Measurements from ENCODE around the gene CBLN3. TPM values are rescaled to one million over a fixed set of nuclear protein-coding genes. Genes with fewer than 3 reads are reported as not detected.
"Not testable (repeated sequence)": the region's sequence is repeated elsewhere in the genome, so short reads cannot be mapped to it uniquely, and the experiment has no call there.

CBLN3 gene
- total RNA-seq, 4 donors from 2014 or later, result 2.1 to 6.9 (median 5.1) TPM

GRCh38 chr14:24390701-24391468, 38.6 kb downstream of the CBLN3 start:
- peaks cover 0 to 11% (median 0%) of the 10 kb centered on the region in 4 donors for H3K4me1 ChIP-seq
- no peak overlapping the region for H3K27ac ChIP-seq
- no peak for DNase-seq (ENCODE audit: low spot score in 2 of 2)
- H3K9me3 ChIP-seq, result no peaks in the 10 kb centered on the region
- WGBS, 2 donors, result 73 to 75% methylated on average over 6 of the region's 6 CpGs
- H3K36me3 ChIP-seq, result no peaks in the 10 kb centered on the region
- H3K4me3 ChIP-seq, result no peak overlapping the region
- TF ChIP-seq POLR2A (IDR thresholded peaks at IDR 0.05) (no peak), EP300 (IDR thresholded peaks at IDR 0.05) (no peak)
- TF ChIP-seq, protein P1, sequence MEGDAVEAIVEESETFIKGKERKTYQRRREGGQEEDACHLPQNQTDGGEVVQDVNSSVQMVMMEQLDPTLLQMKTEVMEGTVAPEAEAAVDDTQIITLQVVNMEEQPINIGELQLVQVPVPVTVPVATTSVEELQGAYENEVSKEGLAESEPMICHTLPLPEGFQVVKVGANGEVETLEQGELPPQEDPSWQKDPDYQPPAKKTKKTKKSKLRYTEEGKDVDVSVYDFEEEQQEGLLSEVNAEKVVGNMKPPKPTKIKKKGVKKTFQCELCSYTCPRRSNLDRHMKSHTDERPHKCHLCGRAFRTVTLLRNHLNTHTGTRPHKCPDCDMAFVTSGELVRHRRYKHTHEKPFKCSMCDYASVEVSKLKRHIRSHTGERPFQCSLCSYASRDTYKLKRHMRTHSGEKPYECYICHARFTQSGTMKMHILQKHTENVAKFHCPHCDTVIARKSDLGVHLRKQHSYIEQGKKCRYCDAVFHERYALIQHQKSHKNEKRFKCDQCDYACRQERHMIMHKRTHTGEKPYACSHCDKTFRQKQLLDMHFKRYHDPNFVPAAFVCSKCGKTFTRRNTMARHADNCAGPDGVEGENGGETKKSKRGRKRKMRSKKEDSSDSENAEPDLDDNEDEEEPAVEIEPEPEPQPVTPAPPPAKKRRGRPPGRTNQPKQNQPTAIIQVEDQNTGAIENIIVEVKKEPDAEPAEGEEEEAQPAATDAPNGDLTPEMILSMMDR (IDR thresholded peaks at IDR 0.05), result no peak
- no peaks in the 10 kb centered on the region for H3K27me3 ChIP-seq

GRCh38 chr14:24389226-24389848, 40.1 kb downstream of the CBLN3 start:
- H3K27ac ChIP-seq, result no peak overlapping the region
- H3K27me3 ChIP-seq, result no peaks in the 10 kb centered on the region
- H3K36me3 ChIP-seq, result no peaks in the 10 kb centered on the region
- H3K9me3 ChIP-seq, result no peaks in the 10 kb centered on the region
- whole genome bisulfite sequencing, 2 donors, result 45 to 46% methylated on average over 11 of the region's 11 CpGs
- no peak for DNase-seq (ENCODE audit: low spot score in 2 of 2)
- TF ChIP-seq, protein P1 (IDR thresholded peaks at IDR 0.05), result no peak
- TF ChIP-seq POLR2A (IDR thresholded peaks at IDR 0.05) (no peak), EP300 (IDR thresholded peaks at IDR 0.05) (no peak)
- H3K4me3 ChIP-seq, result no peak overlapping the region
- peaks cover 0 to 11% (median 0%) of the 10 kb centered on the region in 4 donors for H3K4me1 ChIP-seq

DNA sequence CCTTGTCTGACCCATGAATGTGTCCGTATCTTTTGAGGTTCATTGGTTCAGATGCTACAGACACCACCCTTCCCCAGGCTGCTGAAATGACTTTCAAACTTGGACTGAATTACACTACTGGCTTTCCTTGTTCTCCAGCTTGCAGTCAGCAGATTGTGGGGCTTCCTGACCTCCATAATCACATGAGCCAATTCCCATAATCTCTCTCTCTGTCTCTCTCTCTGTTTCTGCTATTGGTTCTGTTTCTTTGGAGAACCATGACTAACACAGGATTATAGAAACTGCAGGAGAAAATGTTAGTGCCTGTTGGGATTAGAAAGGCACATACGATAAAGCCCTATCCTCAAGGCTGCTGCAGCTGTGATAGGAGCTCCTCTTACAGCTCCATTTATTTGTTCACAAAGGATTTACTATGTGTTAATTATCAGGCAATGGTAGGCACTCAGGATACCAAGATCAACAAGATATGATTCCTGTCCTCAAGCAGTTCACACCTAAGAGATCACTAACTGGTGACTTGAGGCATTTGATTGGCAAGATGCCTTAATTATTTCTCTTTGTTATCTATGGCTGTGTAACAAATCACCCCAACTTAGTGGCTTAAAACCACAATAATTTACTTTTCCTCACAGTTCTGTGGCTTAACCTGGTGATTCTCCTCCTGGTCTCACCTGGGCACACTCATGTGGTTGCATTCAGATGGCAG, 40.8 kb downstream of the CBLN3 start:
- H3K27ac ChIP-seq, result no peak overlapping the region
- H3K4me1 ChIP-seq, result peaks cover 0 to 11% (median 0%) of the 10 kb centered on the region in 4 donors
- H3K36me3 ChIP-seq, result no peaks in the 10 kb centered on the region
- WGBS, 2 donors, result 50 to 62% methylated on average over 2 of the region's 2 CpGs
- H3K4me3 ChIP-seq, result no peak overlapping the region
- no peak for DNase-seq (ENCODE audit: low spot score in 2 of 2)
- no peaks in the 10 kb centered on the region for H3K27me3 ChIP-seq
- no peaks in the 10 kb centered on the region for H3K9me3 ChIP-seq
- no peak for TF ChIP-seq POLR2A (IDR thresholded peaks at IDR 0.05)
- TF ChIP-seq, protein P1 (IDR thresholded peaks at IDR 0.05), result no peak
- TF ChIP-seq EP300 (IDR thresholded peaks at IDR 0.05), result no peak

- DNase-seq (ENCODE audit: low spot score in 2 of 2); H3K4me3 ChIP-seq; H3K27ac ChIP-seq; H3K36me3 ChIP-seq; H3K27me3 ChIP-seq; H3K9me3 ChIP-seq: not testable (repeated sequence)
- WGBS, 2 donors, result 78 to 82% methylated on average over 5 of the region's 5 CpGs
- H3K4me1 ChIP-seq, result peaks cover 0 to 11% (median 0%) of the 10 kb centered on the region in 4 donors
Measured at GRCh38 chr14:24387579-24387978, 41.9 kb downstream of the CBLN3 start.

- H3K27ac ChIP-seq, result no peak overlapping the region
- WGBS, 2 donors, result 74 to 76% methylated on average over 2 of the region's 2 CpGs
- TF ChIP-seq POLR2A (IDR thresholded peaks at IDR 0.05) (no peak), EP300 (IDR thresholded peaks at IDR 0.05) (no peak)
- TF ChIP-seq, protein P1 (IDR thresholded peaks at IDR 0.05), result no peak
- no peak for DNase-seq (ENCODE audit: low spot score in 2 of 2)
- H3K36me3 ChIP-seq, result no peaks in the 10 kb centered on the region
- no peaks in the 10 kb centered on the region for H3K9me3 ChIP-seq
- H3K4me3 ChIP-seq, result no peak overlapping the region
- peaks cover 0 to 8% (median 0%) of the 10 kb centered on the region in 4 donors for H3K4me1 ChIP-seq
- H3K27me3 ChIP-seq, result no peaks in the 10 kb centered on the region
Measured at GRCh38 chr14:24387009-24387345, 42.5 kb downstream of the CBLN3 start.

All from tibial nerve (tissue), 4 donors.